MM.1S (cell line): Measurements from ENCODE around the gene GOLGA3.

Source experiments
- EZH2 ChIP-seq: fragments of 300-600 bp; sonication (generic); optimal IDR thresholded peaks from 2 replicates; pipeline ENCODE3; 2017; ENCODE audit warnings: low read depth, mild to moderate bottlenecking, antibody characterized with exemption, low read length, mixed read lengths
- TF ChIP-seq, protein P1 (sequence below): fragments of 300-600 bp; sonication (generic); IDR thresholded peaks from 2 replicates; pipeline ENCODE4 v1.5.1; 2016; ENCODE audit warnings: antibody characterized with exemption, low read length, mixed read lengths

DNA sequence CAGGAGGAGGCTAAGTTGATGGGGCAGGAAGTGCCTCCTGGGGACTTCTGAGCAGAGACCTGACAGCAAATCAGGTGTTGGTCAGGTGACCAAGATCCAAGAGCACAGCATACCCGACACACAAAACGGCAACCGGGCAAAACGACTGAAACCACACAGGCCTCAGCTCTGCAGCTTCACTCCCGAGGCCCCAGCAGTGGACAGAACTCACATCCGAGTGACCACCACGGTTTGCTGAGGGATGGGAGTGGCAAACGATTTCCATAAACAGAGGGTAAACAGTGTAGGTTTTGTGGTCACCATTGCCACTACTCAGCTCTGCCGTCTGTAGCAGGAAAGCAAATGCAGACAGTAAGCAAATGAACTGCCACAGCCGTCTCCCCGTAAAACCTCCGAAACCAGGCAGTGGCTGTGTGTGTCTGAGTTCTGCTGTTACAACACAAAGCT lies 44.3 kb upstream of the GOLGA3 start:
- TF ChIP-seq, protein P1, sequence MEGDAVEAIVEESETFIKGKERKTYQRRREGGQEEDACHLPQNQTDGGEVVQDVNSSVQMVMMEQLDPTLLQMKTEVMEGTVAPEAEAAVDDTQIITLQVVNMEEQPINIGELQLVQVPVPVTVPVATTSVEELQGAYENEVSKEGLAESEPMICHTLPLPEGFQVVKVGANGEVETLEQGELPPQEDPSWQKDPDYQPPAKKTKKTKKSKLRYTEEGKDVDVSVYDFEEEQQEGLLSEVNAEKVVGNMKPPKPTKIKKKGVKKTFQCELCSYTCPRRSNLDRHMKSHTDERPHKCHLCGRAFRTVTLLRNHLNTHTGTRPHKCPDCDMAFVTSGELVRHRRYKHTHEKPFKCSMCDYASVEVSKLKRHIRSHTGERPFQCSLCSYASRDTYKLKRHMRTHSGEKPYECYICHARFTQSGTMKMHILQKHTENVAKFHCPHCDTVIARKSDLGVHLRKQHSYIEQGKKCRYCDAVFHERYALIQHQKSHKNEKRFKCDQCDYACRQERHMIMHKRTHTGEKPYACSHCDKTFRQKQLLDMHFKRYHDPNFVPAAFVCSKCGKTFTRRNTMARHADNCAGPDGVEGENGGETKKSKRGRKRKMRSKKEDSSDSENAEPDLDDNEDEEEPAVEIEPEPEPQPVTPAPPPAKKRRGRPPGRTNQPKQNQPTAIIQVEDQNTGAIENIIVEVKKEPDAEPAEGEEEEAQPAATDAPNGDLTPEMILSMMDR, result no peak
- TF ChIP-seq EZH2, result no peak
